ENCODE measurements around the gene NOLC1.

NOLC1 gene

GRCh38 chr10:102153093-102153620 is 968 bp downstream of the NOLC1 start:
- Histone ChIP-seq H3K36me3 (ENCODE audit: insufficient read depth, low read length) (peaks cover 77% of the 10 kb centered on the region), H2AFZ (ENCODE audit: low read depth, low read length) (no peak overlapping the region), H3K27me3 (ENCODE audit: insufficient read depth, low read length, poor library complexity) (no peaks in the 10 kb centered on the region), H3K27ac (ENCODE audit: low read length) (peak overlapping the region; percentile 75), H3K4me2 (ENCODE audit: insufficient read depth, low read length) (peak overlapping the region; percentile 99), H3K9ac (ENCODE audit: low read depth, low read length) (peak overlapping the region; percentile 70), H3K4me1 (ENCODE audit: insufficient read depth, low read length) (peaks cover 44% of the 10 kb centered on the region), H3K4me3 (ENCODE audit: low read depth in 1 of 2, low read length in 2 of 2) (peak overlapping the region; percentile 63 to 73), H3K9me3 (ENCODE audit: insufficient read depth, low read length, severe bottlenecking) (no peaks in the 10 kb centered on the region), H3K79me2 (ENCODE audit: insufficient read depth, low read length) (peaks cover 59% of the 10 kb centered on the region), H4K20me1 (ENCODE audit: insufficient read depth, low read length) (peaks cover 45% of the 10 kb centered on the region)
- DNase-seq (no peak), ATAC-seq (ENCODE audit: insufficient read depth, low read depth) (no peak)
- TF ChIP-seq CTCF (IDR thresholded peaks at IDR 0.05; ENCODE audit: borderline replicate concordance, extremely low read depth, low read length, poor library complexity, severe bottlenecking) (no peak), EZH2 (IDR thresholded peaks at IDR 0.05; ENCODE audit: borderline replicate concordance, low read depth, low read length, severe bottlenecking) (no peak)

GRCh38 chr10:102154466-102155116 is 2.4 kb downstream of the NOLC1 start:
- no peak for ATAC-seq (ENCODE audit: insufficient read depth, low read depth)
- H3K4me1 ChIP-seq (ENCODE audit: insufficient read depth, low read length), result peaks cover 44% of the 10 kb centered on the region
- peaks cover 77% of the 10 kb centered on the region for H3K36me3 ChIP-seq (ENCODE audit: insufficient read depth, low read length)
- no peak for DNase-seq
- H3K79me2 ChIP-seq (ENCODE audit: insufficient read depth, low read length), result peaks cover 62% of the 10 kb centered on the region
- peaks cover 55% of the 10 kb centered on the region for H4K20me1 ChIP-seq (ENCODE audit: insufficient read depth, low read length)
- no peaks in the 10 kb centered on the region for H3K9me3 ChIP-seq (ENCODE audit: insufficient read depth, low read length, severe bottlenecking)
- peak overlapping the region in 1 of 2 experiments; percentile 28; a peak in 1 of 4 replicates for H3K4me3 ChIP-seq (ENCODE audit: low read depth in 1 of 2, low read length in 2 of 2)
- H3K9ac ChIP-seq (ENCODE audit: low read depth, low read length), result peak overlapping the region; percentile 25; the same call in 1 of the 2 replicates
- H3K4me2 ChIP-seq (ENCODE audit: insufficient read depth, low read length), result peak overlapping the region; percentile 99
- no peak overlapping the region for H3K27ac ChIP-seq (ENCODE audit: low read length)
- H2AFZ ChIP-seq (ENCODE audit: low read depth, low read length), result no peak overlapping the region
- TF ChIP-seq CTCF (IDR thresholded peaks at IDR 0.05; ENCODE audit: borderline replicate concordance, extremely low read depth, low read length, poor library complexity, severe bottlenecking) (no peak), EZH2 (IDR thresholded peaks at IDR 0.05; ENCODE audit: borderline replicate concordance, low read depth, low read length, severe bottlenecking) (no peak)
- no peaks in the 10 kb centered on the region for H3K27me3 ChIP-seq (ENCODE audit: insufficient read depth, low read length, poor library complexity)

- Histone ChIP-seq H3K4me2 (ENCODE audit: insufficient read depth, low read length) (no peak overlapping the region), H3K79me2 (ENCODE audit: insufficient read depth, low read length) (peaks cover 62% of the 10 kb centered on the region), H3K27ac (ENCODE audit: low read length) (no peak overlapping the region), H3K36me3 (ENCODE audit: insufficient read depth, low read length) (peaks cover 84% of the 10 kb centered on the region), H3K27me3 (ENCODE audit: insufficient read depth, low read length, poor library complexity) (no peaks in the 10 kb centered on the region), H2AFZ (ENCODE audit: low read depth, low read length) (no peak overlapping the region), H3K9me3 (ENCODE audit: insufficient read depth, low read length, severe bottlenecking) (no peaks in the 10 kb centered on the region), H3K4me3 (ENCODE audit: low read depth in 1 of 2, low read length in 2 of 2) (no peak overlapping the region), H3K9ac (ENCODE audit: low read depth, low read length) (no peak overlapping the region), H4K20me1 (ENCODE audit: insufficient read depth, low read length) (peaks cover 78% of the 10 kb centered on the region), H3K4me1 (ENCODE audit: insufficient read depth, low read length) (peaks cover 34% of the 10 kb centered on the region)
- no peak for ATAC-seq (ENCODE audit: insufficient read depth, low read depth)
- DNase-seq, result no peak
- no peak for TF ChIP-seq CTCF (IDR thresholded peaks at IDR 0.05; ENCODE audit: borderline replicate concordance, extremely low read depth, low read length, poor library complexity, severe bottlenecking)
- TF ChIP-seq EZH2 (IDR thresholded peaks at IDR 0.05; ENCODE audit: borderline replicate concordance, low read depth, low read length, severe bottlenecking), result no peak
Observed at GRCh38 chr10:102157224-102157623, 5.0 kb downstream of the NOLC1 start.

Data from DND-41 (cell line).